ENCODE measurements around the gene FOXN3.
"Not testable (repeated sequence)": the region's sequence is repeated elsewhere in the genome, so short reads cannot be mapped to it uniquely, and the experiment has no call there.

FOXN3 gene

DNA sequence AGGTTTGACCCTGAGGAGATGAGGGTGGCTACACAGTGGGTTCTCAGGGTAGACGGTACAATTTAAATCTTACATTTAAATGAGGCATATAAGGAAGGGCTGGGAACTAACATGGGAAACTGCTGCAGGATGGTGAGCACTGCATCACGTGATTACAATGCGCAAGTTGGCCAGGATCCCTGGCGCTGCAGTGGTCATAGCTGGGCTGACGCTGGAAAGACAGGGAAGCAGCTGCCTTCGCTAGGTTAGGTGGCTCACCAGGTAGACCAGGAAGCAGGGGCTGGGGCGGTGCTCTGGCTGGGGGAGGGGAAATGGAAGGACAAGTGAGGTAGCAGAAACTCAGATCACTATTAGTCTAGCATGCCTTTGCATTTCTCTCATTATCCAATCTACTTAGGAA, 149.9 kb downstream of the FOXN3 start:
- no peak for DNase-seq

GRCh38 chr14:89266754-89267153, 150.3 kb downstream of the FOXN3 start:
- no peak for DNase-seq

DNA sequence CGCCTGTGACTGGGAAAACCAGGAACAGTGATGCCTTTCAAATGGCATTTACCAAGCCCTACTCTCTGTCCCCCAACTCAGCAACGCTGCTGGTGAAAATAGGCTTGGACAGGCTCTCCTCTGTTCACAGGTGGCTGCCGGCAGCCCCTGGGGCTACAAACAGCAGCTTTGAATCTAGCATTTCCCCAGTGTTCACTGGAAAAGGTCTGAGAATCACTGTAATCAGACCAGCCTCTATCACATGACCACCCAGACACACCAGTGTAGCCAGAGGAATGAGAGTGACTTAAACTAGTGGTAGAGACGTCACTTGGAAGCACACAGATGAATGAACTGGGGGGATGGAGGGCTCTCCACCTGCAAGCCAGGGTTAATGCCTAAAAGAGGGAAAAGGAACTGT, 151.8 kb downstream of the FOXN3 start:
- no peak for DNase-seq

- DNase-seq, result no peak
These were observed 152.7 kb downstream of the FOXN3 start for GRCh38 chr14:89264196-89264800.

DNA sequence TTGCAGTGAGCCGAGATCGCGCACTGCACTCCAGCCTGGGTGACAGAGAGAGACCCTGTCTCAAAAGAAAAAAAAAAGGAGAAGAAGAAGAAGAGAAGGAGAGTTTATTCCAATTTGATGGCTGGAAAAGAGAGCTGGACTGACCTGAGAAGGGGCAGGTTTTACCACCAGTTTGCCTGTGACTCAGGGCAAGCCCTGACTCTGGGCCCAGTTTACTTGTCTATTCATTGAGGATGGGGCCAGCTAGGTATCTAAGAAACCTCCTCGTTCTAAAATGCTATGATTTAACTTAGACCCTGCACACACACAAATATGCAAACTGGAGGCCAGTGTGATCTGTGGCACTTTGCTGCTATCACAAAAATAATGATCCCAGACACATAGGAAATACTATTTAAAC, 155.0 kb downstream of the FOXN3 start:
- no peak for DNase-seq

DNA sequence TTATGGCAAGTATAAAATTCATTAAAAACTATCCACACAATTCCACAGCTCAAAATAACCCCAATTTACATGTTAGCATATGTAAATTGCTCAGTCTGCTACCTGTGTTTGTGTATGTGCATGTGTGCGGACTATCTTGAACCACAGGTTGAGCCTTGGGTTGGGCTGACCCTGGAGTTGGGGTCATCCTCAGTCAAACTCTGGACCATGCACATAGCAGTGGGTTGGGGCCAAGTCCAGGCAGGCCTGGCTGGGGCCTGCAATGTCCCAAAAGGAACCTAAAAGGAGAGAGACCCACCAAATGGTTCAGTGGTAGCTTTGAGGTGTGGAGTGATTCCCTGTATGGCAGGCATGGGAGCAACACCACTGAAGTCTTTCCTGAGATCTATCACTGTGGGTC, 156.1 kb downstream of the FOXN3 start:
- DNase-seq, result no peak

DNA sequence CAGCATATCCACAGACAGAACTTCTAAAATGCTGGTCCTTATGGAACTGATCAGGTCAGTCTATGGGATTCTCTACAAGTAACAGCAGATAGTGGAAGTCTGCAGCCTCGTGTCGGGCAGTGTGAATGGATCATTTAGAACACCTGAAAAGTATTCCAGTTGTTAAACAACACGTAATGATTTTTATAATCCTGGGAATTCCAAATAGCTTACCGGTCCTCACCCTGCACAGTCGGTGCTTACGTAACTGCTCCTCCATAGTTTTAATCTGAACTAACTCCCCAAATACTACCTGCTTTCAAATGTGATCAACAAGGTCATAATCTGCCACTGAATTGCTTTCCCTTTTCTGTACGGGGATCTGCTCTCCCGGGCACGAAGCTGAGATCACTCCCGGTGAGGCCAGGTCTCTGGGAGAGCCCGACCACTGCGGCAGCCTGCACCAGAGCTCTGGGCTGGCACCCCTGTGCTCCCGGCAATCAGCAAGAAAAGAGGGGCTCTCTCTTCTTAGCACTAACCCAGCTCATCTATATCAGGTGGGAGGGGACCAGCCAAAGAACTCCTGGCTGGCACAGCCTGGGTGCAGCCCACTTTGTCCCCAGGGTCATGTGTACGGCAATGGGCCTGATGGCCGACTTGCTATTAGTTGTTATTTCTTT, 157.0 kb downstream of the FOXN3 start:
- no peak for DNase-seq

GRCh38 chr14:89258728-89259273, 158.2 kb downstream of the FOXN3 start:
- DNase-seq, result no peak

GRCh38 chr14:89256951-89257350, 160.1 kb downstream of the FOXN3 start:
- DNase-seq, result no peak

DNA sequence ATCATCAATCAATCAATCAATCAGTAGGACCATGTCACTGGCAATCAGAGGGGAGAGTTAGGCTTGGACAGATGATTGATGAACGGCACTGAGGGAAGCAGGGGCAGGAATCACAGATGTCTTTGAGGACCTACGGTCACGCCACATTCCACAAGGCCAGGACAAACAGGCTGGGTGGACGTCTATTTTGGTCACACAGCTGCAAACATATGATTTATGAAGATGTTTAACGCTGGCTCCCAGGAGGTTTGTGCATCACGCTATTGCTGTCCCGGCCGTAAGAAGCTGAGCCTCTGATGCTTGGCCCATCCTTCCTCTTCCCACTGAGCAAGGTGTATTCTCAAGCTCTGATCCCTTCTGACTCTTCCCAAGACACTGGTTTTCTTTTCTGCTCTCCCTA, 160.8 kb downstream of the FOXN3 start:
- no peak for DNase-seq

GRCh38 chr14:89255852-89256251, 161.2 kb downstream of the FOXN3 start:
- no peak for DNase-seq

DNA sequence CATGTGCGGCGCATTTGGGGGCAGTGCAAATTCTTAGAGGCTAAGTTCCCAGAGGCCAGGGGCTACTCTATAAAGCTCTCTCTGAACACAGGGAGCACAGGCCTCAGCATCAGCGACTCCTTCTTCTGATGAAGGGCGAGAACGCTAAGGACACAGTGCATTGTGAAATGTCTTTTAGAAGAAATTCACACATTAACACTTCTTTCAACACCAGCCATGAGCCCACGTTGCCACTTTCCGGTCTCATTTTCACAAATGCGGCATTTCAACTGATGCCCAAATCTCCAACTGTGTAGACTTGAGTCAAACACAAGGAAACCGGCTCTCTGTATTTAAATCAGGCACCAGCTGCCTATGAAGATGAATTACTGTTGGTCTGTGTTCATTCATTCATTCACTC, 162.0 kb downstream of the FOXN3 start:
- DNase-seq, result no peak

GRCh38 chr14:89254166-89254909, 162.7 kb downstream of the FOXN3 start:
- no peak for DNase-seq

DNA sequence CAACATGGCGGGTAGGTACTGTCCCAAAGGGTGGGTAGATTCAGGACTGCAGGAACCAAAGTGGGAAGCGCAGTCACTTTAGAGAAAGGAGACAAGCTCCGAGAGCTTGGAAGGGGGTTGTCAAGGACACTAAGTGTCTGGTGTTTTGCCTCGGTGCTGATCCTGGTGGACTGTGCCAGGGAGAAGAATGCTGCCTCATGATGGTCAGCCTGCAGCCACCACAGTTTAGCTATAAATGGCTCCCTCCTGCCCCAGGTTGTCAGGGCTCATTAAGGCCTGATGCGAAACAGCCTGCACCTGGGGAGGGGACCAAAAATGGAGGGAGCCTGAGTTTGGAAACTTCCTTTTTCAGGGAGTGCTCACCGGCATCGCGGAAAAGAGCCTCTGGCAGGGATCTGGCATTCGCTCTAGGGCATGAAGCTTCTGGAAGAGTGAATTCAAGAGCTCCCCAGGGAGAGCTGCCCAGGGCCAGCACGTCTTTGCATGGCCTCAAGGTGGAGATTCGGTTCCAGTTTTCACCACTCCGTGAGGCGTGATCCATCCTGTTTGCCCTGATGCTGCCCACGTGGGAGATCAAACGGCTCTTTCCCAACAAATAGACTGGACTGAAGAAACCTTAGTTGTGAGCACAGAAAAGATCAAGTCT, 164.0 kb downstream of the FOXN3 start:
- no peak for DNase-seq

GRCh38 chr14:89251061-89251460, 166.0 kb downstream of the FOXN3 start:
- DNase-seq, result no peak

DNA sequence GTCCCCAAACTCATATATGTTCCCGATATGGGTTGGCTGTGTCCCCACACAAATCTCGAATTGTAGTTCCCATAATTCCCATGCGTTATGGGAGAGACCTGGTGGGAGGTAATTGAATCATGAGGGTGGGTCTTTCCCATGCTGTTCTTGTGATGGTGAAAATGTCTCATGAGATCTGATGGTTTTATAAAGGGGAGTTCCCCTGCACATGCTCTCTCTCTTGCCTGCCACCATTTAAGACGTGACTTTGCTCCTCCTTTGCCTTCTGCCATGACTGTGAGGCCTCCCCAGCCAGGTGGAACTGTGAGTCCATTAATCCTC, 166.4 kb downstream of the FOXN3 start:
- DNase-seq, result not testable (repeated sequence)

GRCh38 chr14:89249972-89250654, 166.9 kb downstream of the FOXN3 start:
- no peak for DNase-seq

GRCh38 chr14:89249065-89249695, 167.9 kb downstream of the FOXN3 start:
- DNase-seq, result no peak

- DNase-seq, result no peak
These were observed 168.5 kb downstream of the FOXN3 start for GRCh38 chr14:89248411-89249064.

GRCh38 chr14:89247457-89248122, 169.4 kb downstream of the FOXN3 start:
- no peak for DNase-seq

GRCh38 chr14:89246290-89246689, 170.7 kb downstream of the FOXN3 start:
- DNase-seq, result no peak

Data from NCI-H2029 (cell line).